H9 (cell line): ENCODE data around the gene ZBP1. TPM values are rescaled to one million over a fixed set of nuclear protein-coding genes. Genes with fewer than 3 reads are reported as not detected.

ENCODE experiments used
- DNase-seq: peaks from one replicate; pipeline ENCODE4 v3.0.0-alpha.2; 2017
- H2AFZ ChIP-seq: one replicate; pipeline ENCODE4 v1.6.1; 2013; ENCODE audit warnings: mild to moderate bottlenecking, low read length, control low read depth, moderate library complexity
- H2AK5ac ChIP-seq: 2 replicates; pipeline ENCODE4 v1.6.1; 2013; ENCODE audit warnings: low read length, control low read depth, mixed read lengths; ENCODE audit not compliant: insufficient read length
- H2BK120ac ChIP-seq: one replicate; pipeline ENCODE4 v1.6.1; 2013; ENCODE audit warnings: low read depth, mild to moderate bottlenecking, low read length, control low read depth, inconsistent platforms; ENCODE audit not compliant: poor library complexity, severe bottlenecking
- H2BK12ac ChIP-seq: 2 replicates; pipeline ENCODE4 v1.6.1; 2013; ENCODE audit warnings: low read length, control low read depth, mixed read lengths, low read depth; ENCODE audit not compliant: insufficient read length
- H2BK15ac ChIP-seq: 2 replicates; pipeline ENCODE4 v1.6.1; 2013; ENCODE audit warnings: low read depth, low read length, control low read depth
- H2BK20ac ChIP-seq: one replicate; pipeline ENCODE4 v1.6.1; 2013; ENCODE audit warnings: low read depth, mild to moderate bottlenecking, low read length, control low read depth, inconsistent platforms; ENCODE audit not compliant: poor library complexity, severe bottlenecking
- H2BK5ac ChIP-seq: 2 replicates; pipeline ENCODE4 v1.6.1; 2013; ENCODE audit warnings: low read length, control low read depth, mixed read lengths; ENCODE audit not compliant: insufficient read length
- H3K14ac ChIP-seq: 2 replicates; pipeline ENCODE4 v1.6.1; 2013; ENCODE audit warnings: low read length, control low read depth; ENCODE audit not compliant: insufficient read depth
- H3K18ac ChIP-seq: 2 replicates; pipeline ENCODE4 v1.6.1; 2013; ENCODE audit warnings: low read depth, mild to moderate bottlenecking, mixed read lengths, low read length, control low read depth; ENCODE audit not compliant: insufficient read length
- H3K23ac ChIP-seq: 2 replicates; pipeline ENCODE4 v1.6.1; 2013; ENCODE audit warnings: low read length, control low read depth, mixed read lengths, low read depth; ENCODE audit not compliant: insufficient read length
- H3K23me2 ChIP-seq: 2 replicates; pipeline ENCODE4 v1.6.1; 2013; ENCODE audit warnings: low read depth, mild to moderate bottlenecking, mixed read lengths, low read length, control low read depth; ENCODE audit not compliant: insufficient read length, poor library complexity, severe bottlenecking
- H3K27ac ChIP-seq: 2 replicates; pipeline ENCODE4 v1.5.1; 2013; ENCODE audit warnings: low read length, control low read depth, mixed read lengths, low read depth; ENCODE audit not compliant: insufficient read length
- H3K27me3 ChIP-seq: 2 replicates; pipeline ENCODE4 v1.6.1; 2013; ENCODE audit warnings: low read length, control low read depth, inconsistent platforms; ENCODE audit not compliant: insufficient read depth
- H3K4ac ChIP-seq: 2 replicates; pipeline ENCODE4 v1.6.1; 2013; ENCODE audit warnings: low read depth, mild to moderate bottlenecking, control low read depth, inconsistent platforms, low read length, moderate library complexity
- H3K4me1 ChIP-seq: 2 replicates; pipeline ENCODE4 v1.6.1; 2013; ENCODE audit warnings: low read length, control low read depth, inconsistent platforms; ENCODE audit not compliant: insufficient read depth
- H3K4me2 ChIP-seq: 2 replicates; pipeline ENCODE4 v1.6.1; 2013; ENCODE audit warnings: low read length, control low read depth, mixed read lengths; ENCODE audit not compliant: insufficient read length, insufficient read depth
- H3K56ac ChIP-seq: 2 replicates; pipeline ENCODE4 v1.6.1; 2013; ENCODE audit warnings: low read depth, mild to moderate bottlenecking, mixed read lengths, low read length, control low read depth; ENCODE audit not compliant: insufficient read length
- H3K79me1 ChIP-seq: 2 replicates; pipeline ENCODE4 v1.6.1; 2013; ENCODE audit warnings: low read depth, mild to moderate bottlenecking, moderate library complexity, low read length, control low read depth, inconsistent platforms; ENCODE audit not compliant: insufficient read depth, poor library complexity, severe bottlenecking
- H3K79me2 ChIP-seq: 2 replicates; pipeline ENCODE4 v1.6.1; 2013; ENCODE audit warnings: low read length, control low read depth, inconsistent platforms; ENCODE audit not compliant: insufficient read depth
- H3K9ac ChIP-seq: 2 replicates; pipeline ENCODE4 v1.6.1; 2013; ENCODE audit warnings: low read length, control low read depth, mixed read lengths; ENCODE audit not compliant: insufficient read length; ENCODE audit errors: extremely low read depth
- H3K9me3 ChIP-seq: one replicate; pipeline ENCODE4 v1.6.1; 2013; ENCODE audit warnings: low read depth, low read length, inconsistent platforms; ENCODE audit not compliant: control insufficient read depth
- H3T11ph ChIP-seq: one replicate; pipeline ENCODE4 v1.6.1; 2013; ENCODE audit warnings: mild to moderate bottlenecking, low read length, control low read depth, inconsistent platforms
- H4K20me1 ChIP-seq: one replicate; pipeline ENCODE4 v1.6.1; 2013; ENCODE audit not compliant: control insufficient read depth, insufficient read length, insufficient read depth
- H4K5ac ChIP-seq: 2 replicates; pipeline ENCODE4 v1.6.1; 2013; ENCODE audit warnings: low read depth, mild to moderate bottlenecking, mixed read lengths, low read length, control low read depth; ENCODE audit not compliant: insufficient read length
- H4K8ac ChIP-seq: replicated peaks from 2 replicates; pipeline ENCODE4 v1.6.1; 2013; ENCODE audit warnings: low read length, control low read depth, mixed read lengths, low read depth; ENCODE audit not compliant: insufficient read length
- H4K91ac ChIP-seq: 2 replicates; pipeline ENCODE4 v1.6.1; 2013; ENCODE audit warnings: low read depth, mild to moderate bottlenecking, moderate library complexity, mixed read lengths, low read length, control low read depth; ENCODE audit not compliant: insufficient read length
- H3K27ac Mint-ChIP-seq, 3 experiments: 2 replicates in 2 of 3; 3 replicates in 1 of 3; pipeline ENCODE4 v1.8.0; 2020 to 2021; ENCODE audit warnings: mixed read lengths in 3 of 3, mild to moderate bottlenecking in 1 of 3, moderate library complexity in 1 of 3
- H3K27me3 Mint-ChIP-seq: 2 replicates; pipeline ENCODE4 v1.8.0; 2021; ENCODE audit warnings: low read depth, mild to moderate bottlenecking, moderate library complexity, mixed read lengths
- H3K36me3 Mint-ChIP-seq, 3 experiments: 2 replicates in 2 of 3; 3 replicates in 1 of 3; pipeline ENCODE4 v1.8.0; 2020 to 2021; ENCODE audit warnings: low read depth in 3 of 3, mixed read lengths in 3 of 3; ENCODE audit not compliant: insufficient read depth in 1 of 3
- H3K4me1 Mint-ChIP-seq, 2 experiments: 2 replicates each; pipeline ENCODE4 v1.8.0; 2020; ENCODE audit warnings: mixed read lengths in 2 of 2
- H3K4me3 Mint-ChIP-seq, 2 experiments: 2 replicates in 1 of 2; 3 replicates in 1 of 2; pipeline ENCODE4 v1.8.0; 2020 to 2021; ENCODE audit warnings: mild to moderate bottlenecking in 2 of 2, mixed read lengths in 2 of 2, moderate library complexity in 1 of 2
- H3K9me3 Mint-ChIP-seq, 2 experiments: 2 replicates in 1 of 2; 3 replicates in 1 of 2; pipeline ENCODE4 v1.8.0; 2020; ENCODE audit warnings: mild to moderate bottlenecking in 2 of 2, mixed read lengths in 2 of 2, moderate library complexity in 1 of 2
- CTCF ChIP-seq: fragments of 200-600 bp; sonication (generic); conservative IDR thresholded peaks from 3 replicates; pipeline ENCODE4 v1.8.0; 2021; ENCODE audit warnings: antibody characterized with exemption, mild to moderate bottlenecking
- WGBS: extraction: QIAGEN DNeasy Blood & Tissue Kit; methylation state at CpG from one replicate; pipeline ENCODE4 v1.1.7; 2013; ENCODE audit warnings: missing lambda C conversion rate, low lambda C conversion rate, mixed read lengths; ENCODE audit not compliant: insufficient read length; ENCODE audit errors: extremely low coverage; 5-methylcytosine and 5-hydroxymethylcytosine counted together
- total RNA-seq: library from RNA; stranded (reverse); gene quantifications from 2 replicates; pipeline ENCODE4 v1.2.1, GENCODE V29; 2021

Gene ZBP1
- total RNA-seq, 1 experiment from 2014 or later, result not detected

GRCh38 chr20:57573894-57574293 is 46.3 kb downstream of the ZBP1 start:
- H3K79me2 ChIP-seq, result no peaks in the 10 kb centered on the region
- no peaks in the 10 kb centered on the region; a peak in 1 of 7 replicates for H3K36me3 Mint-ChIP-seq
- H3K79me1 ChIP-seq, result no peaks in the 10 kb centered on the region
- H3K23ac ChIP-seq, result no peak overlapping the region
- no peak overlapping the region for H3K4me2 ChIP-seq
- H2BK120ac ChIP-seq, result no peak overlapping the region
- DNase-seq, result peak; percentile 45
- H3K27me3 Mint-ChIP-seq, result peaks cover 14% of the 10 kb centered on the region
- no peak overlapping the region for H3K18ac ChIP-seq
- H3K9me3 Mint-ChIP-seq, result no peaks in the 10 kb centered on the region
- H3K27me3 ChIP-seq, result no peaks in the 10 kb centered on the region; the same call in none of the 2 replicates
- H3K9ac ChIP-seq, result no peak overlapping the region
- no peak overlapping the region for H3K56ac ChIP-seq
- H3T11ph ChIP-seq, result no peak overlapping the region
- H4K20me1 ChIP-seq, result no peaks in the 10 kb centered on the region
- no peaks in the 10 kb centered on the region for H3K23me2 ChIP-seq
- H2BK12ac ChIP-seq, result no peak overlapping the region
- H3K27ac ChIP-seq, result no peak overlapping the region
- no peaks in the 10 kb centered on the region for H3K9me3 ChIP-seq
- no peak overlapping the region for H3K14ac ChIP-seq
- no peak overlapping the region for H4K91ac ChIP-seq
- H3K4me1 ChIP-seq, result no peaks in the 10 kb centered on the region; the same call in 1 of the 2 replicates
- no peak overlapping the region for H4K8ac ChIP-seq
- no peak overlapping the region for H2BK20ac ChIP-seq
- H2AK5ac ChIP-seq, result no peak overlapping the region
- H3K4ac ChIP-seq, result no peak overlapping the region
- H2BK15ac ChIP-seq, result no peak overlapping the region
- H3K4me1 Mint-ChIP-seq, result peaks cover 15 to 17% of the 10 kb centered on the region in 2 experiments
- H2AFZ ChIP-seq, result no peak overlapping the region
- H4K5ac ChIP-seq, result no peak overlapping the region
- no CpG with 5 or more reads among the region's 5 CpGs for WGBS
- no peak overlapping the region for H3K4me3 Mint-ChIP-seq
- TF ChIP-seq CTCF, result peak; percentile 78
- H3K27ac Mint-ChIP-seq, result no peak overlapping the region
- H2BK5ac ChIP-seq, result no peak overlapping the region
